ENCODE measurements around the gene ZFYVE9.
A peak's percentile ranks its signal among the peaks of the same experiment; 100 is the strongest.

ZFYVE9 gene

GRCh38 chr1:52268372-52268771 is 126.5 kb downstream of the ZFYVE9 start:
- ChIA-PET CTCF (no interaction called here), POLR2A (no interaction called here)
- TF ChIP-seq FOXK2 (IDR thresholded peaks at IDR 0.05): no peak
- DNase-seq (ENCODE audit: extremely low spot score): no peak

DNA sequence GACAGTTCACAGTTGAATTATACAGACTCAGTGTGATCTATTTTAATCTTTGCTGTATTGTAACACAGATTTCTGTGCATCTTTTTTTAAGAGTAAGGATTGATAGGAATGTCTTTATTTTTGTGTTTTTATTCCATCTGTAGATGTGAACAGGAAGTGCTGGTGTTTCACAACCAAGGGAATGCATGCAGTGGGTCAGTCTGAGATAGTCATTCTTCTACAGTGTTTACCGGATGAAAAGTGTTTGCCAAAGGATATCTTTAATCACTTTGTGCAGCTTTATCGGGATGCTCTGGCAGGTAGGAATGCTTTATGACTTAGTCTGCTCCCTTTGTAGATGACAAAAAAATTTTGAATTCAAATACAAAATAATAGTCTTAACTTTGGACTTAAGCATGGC is 139.6 kb downstream of the ZFYVE9 start:
- DNase-seq (ENCODE audit: extremely low spot score): no peak
- TF ChIP-seq FOXK2 (IDR thresholded peaks at IDR 0.05) (no peak), L3MBTL2 (conservative IDR thresholded peaks at IDR 0.05) (no peak), NFRKB (IDR thresholded peaks at IDR 0.05) (no peak)
- POLR2A ChIA-PET: no interaction called here
- CTCF ChIA-PET: no interaction called here

DNA sequence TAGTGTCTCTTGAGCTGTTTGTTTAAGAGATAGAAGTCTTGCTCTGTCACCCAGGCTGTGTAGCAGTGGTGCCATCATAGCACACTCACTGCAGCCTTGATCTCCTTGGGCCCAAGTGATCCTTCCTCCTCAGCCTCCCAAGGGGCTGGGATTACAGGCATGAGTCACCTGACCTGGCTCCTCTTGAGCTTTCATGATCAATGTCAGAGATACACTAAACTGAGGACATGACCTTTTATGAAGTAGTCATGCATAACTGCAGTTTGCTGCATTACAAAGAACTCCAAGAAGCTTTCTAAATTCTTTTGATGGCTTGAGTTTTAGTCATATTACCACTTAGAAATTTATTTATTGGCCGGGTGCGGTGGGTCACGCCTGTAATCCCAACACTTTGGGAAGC is 146.4 kb downstream of the ZFYVE9 start:
- ChIA-PET CTCF (no interaction called here), POLR2A (no interaction called here)
- TF ChIP-seq FOXA1 (IDR thresholded peaks at IDR 0.05) (no peak), HDGF (IDR thresholded peaks at IDR 0.05; ENCODE audit: borderline replicate concordance) (no peak), ELF4 (IDR thresholded peaks at IDR 0.05) (no peak)
- DNase-seq (ENCODE audit: extremely low spot score): no peak

GRCh38 chr1:52294580-52294979 is 152.7 kb downstream of the ZFYVE9 start:
- DNase-seq (ENCODE audit: extremely low spot score): no peak
- CTCF ChIA-PET: no interaction called here

DNA sequence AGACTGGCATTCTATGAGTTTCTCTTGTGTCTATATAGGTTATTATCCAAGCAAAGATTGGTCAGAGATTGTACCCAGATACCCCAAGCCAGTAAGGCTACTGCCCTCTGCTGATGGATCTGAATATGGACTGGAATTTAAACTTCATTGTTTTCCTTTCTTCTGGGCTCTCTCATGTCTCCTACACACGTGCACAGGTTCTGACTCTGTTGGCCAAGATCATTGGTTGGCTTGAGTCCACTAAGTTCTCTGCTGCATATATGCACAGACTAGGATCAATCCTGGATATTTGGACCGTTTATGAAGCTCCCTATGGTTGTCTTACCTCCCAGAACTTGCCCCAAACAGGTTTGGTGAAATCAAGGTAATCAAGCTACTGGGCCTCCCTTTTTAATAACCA is 154.5 kb downstream of the ZFYVE9 start:
- DNase-seq (ENCODE audit: extremely low spot score): peak; percentile 64
- POLR2A ChIA-PET: interaction anchor here (1.7 kb wide), 1 partner anchor 154 kb away, joined by 4 read pairs; the partner anchor contains the start of gene ZFYVE9
- CTCF ChIA-PET: interaction anchor here (0.7 to 2.5 kb wide), 7 partner anchors 8 to 186 kb away, joined by 3 to 15 read pairs (median 5); no protein-coding TSS in a partner anchor
- TF ChIP-seq SP1 (IDR thresholded peaks at IDR 0.05): no peak
- TF ChIP-seq NFRKB (IDR thresholded peaks at IDR 0.05): no peak
- no peak for TF ChIP-seq ARNT (IDR thresholded peaks at IDR 0.05)
- no peak for TF ChIP-seq LEF1 (IDR thresholded peaks at IDR 0.05; ENCODE audit: borderline replicate concordance)
- TF ChIP-seq TARDBP (IDR thresholded peaks at IDR 0.05): no peak
- TF ChIP-seq FOXK2 (IDR thresholded peaks at IDR 0.05): no peak
- TF ChIP-seq BHLHE40 (IDR thresholded peaks at IDR 0.05; ENCODE audit: borderline replicate concordance): no peak
- TF ChIP-seq ELF4 (IDR thresholded peaks at IDR 0.05): no peak
- TF ChIP-seq FOXA1 (IDR thresholded peaks at IDR 0.05): no peak
- TF ChIP-seq HDGF (IDR thresholded peaks at IDR 0.05; ENCODE audit: borderline replicate concordance): no peak
- TF ChIP-seq ZNF384 (IDR thresholded peaks at IDR 0.05): no peak
- TF ChIP-seq CTBP1 (IDR thresholded peaks at IDR 0.05; ENCODE audit: borderline replicate concordance): no peak
- TF ChIP-seq L3MBTL2 (conservative IDR thresholded peaks at IDR 0.05): no peak
- TF ChIP-seq, protein P1, sequence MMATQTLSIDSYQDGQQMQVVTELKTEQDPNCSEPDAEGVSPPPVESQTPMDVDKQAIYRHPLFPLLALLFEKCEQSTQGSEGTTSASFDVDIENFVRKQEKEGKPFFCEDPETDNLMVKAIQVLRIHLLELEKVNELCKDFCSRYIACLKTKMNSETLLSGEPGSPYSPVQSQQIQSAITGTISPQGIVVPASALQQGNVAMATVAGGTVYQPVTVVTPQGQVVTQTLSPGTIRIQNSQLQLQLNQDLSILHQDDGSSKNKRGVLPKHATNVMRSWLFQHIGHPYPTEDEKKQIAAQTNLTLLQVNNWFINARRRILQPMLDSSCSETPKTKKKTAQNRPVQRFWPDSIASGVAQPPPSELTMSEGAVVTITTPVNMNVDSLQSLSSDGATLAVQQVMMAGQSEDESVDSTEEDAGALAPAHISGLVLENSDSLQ (IDR thresholded peaks at IDR 0.05): no peak
- no peak for TF ChIP-seq FOXM1 (IDR thresholded peaks at IDR 0.05; ENCODE audit: borderline replicate concordance)
- TF ChIP-seq SUZ12 (IDR thresholded peaks at IDR 0.05): no peak

More at GRCh38 chr1:52294580-52294979, 152.7 kb downstream of the ZFYVE9 start:
- POLR2A ChIA-PET: no interaction called here
- TF ChIP-seq NFRKB (IDR thresholded peaks at IDR 0.05): no peak
- TF ChIP-seq LEF1 (IDR thresholded peaks at IDR 0.05; ENCODE audit: borderline replicate concordance): no peak
- TF ChIP-seq L3MBTL2 (conservative IDR thresholded peaks at IDR 0.05): no peak
- no peak for TF ChIP-seq HDGF (IDR thresholded peaks at IDR 0.05; ENCODE audit: borderline replicate concordance)
- no peak for TF ChIP-seq SP1 (IDR thresholded peaks at IDR 0.05)
- TF ChIP-seq BHLHE40 (IDR thresholded peaks at IDR 0.05; ENCODE audit: borderline replicate concordance): no peak

- ChIA-PET POLR2A (no interaction called here), CTCF (interaction anchor here (0.5 to 1.4 kb wide), 3 partner anchors 9 to 101 kb away, joined by 4 to 9 read pairs (median 5); no protein-coding TSS in a partner anchor)
Observed at GRCh38 chr1:52305417-52306226, 163.7 kb downstream of the ZFYVE9 start.

GRCh38 chr1:52306227-52307006 is 164.5 kb downstream of the ZFYVE9 start:
- DNase-seq (ENCODE audit: extremely low spot score): no peak
- ChIA-PET CTCF (interaction anchor here (0.5 to 1.4 kb wide), 3 partner anchors 10 to 102 kb away, joined by 4 to 9 read pairs (median 5); no protein-coding TSS in a partner anchor), POLR2A (no interaction called here)
- no peak for TF ChIP-seq SUZ12 (IDR thresholded peaks at IDR 0.05)
- no peak for TF ChIP-seq ARNT (IDR thresholded peaks at IDR 0.05)
- TF ChIP-seq FOXK2 (IDR thresholded peaks at IDR 0.05): no peak
- no peak for TF ChIP-seq LEF1 (IDR thresholded peaks at IDR 0.05; ENCODE audit: borderline replicate concordance)
- TF ChIP-seq CTBP1 (IDR thresholded peaks at IDR 0.05; ENCODE audit: borderline replicate concordance): no peak
- TF ChIP-seq BHLHE40 (IDR thresholded peaks at IDR 0.05; ENCODE audit: borderline replicate concordance): no peak
- TF ChIP-seq HDGF (IDR thresholded peaks at IDR 0.05; ENCODE audit: borderline replicate concordance): no peak

More at GRCh38 chr1:52305417-52306226, 163.7 kb downstream of the ZFYVE9 start:
- TF ChIP-seq ARNT (IDR thresholded peaks at IDR 0.05): no peak
- no peak for TF ChIP-seq SUZ12 (IDR thresholded peaks at IDR 0.05)
- no peak for TF ChIP-seq ELF4 (IDR thresholded peaks at IDR 0.05)
- TF ChIP-seq BHLHE40 (IDR thresholded peaks at IDR 0.05; ENCODE audit: borderline replicate concordance): no peak
- TF ChIP-seq SP1 (IDR thresholded peaks at IDR 0.05): no peak
- TF ChIP-seq FOXK2 (IDR thresholded peaks at IDR 0.05): no peak
- no peak for DNase-seq (ENCODE audit: extremely low spot score)

- no peak for DNase-seq (ENCODE audit: extremely low spot score)
- ChIA-PET CTCF (no interaction called here), POLR2A (no interaction called here)
- TF ChIP-seq L3MBTL2 (conservative IDR thresholded peaks at IDR 0.05) (no peak), FOXK2 (IDR thresholded peaks at IDR 0.05) (no peak), FOXA1 (IDR thresholded peaks at IDR 0.05) (no peak), NFRKB (IDR thresholded peaks at IDR 0.05) (no peak), CTBP1 (IDR thresholded peaks at IDR 0.05; ENCODE audit: borderline replicate concordance) (no peak)
- TF ChIP-seq, protein P1 (IDR thresholded peaks at IDR 0.05): no peak
Observed at GRCh38 chr1:52321061-52321460, 179.2 kb downstream of the ZFYVE9 start.
